Right renal cortex interstitium (tissue), 3 donors: ENCODE measurements around the gene ATP5F1E. TPM values are rescaled to one million over a fixed set of nuclear protein-coding genes. Genes with fewer than 3 reads are reported as not detected.
"Not testable (repeated sequence)": the region's sequence is repeated elsewhere in the genome, so short reads cannot be mapped to it uniquely, and the experiment has no call there.

Experiments used
- DNase-seq, 3 donors: peaks; one replicate each; pipeline ENCODE4 v3.0.0-alpha.2; 2013; ENCODE audit warnings: low read depth in 3 of 3, low spot score in 2 of 3
- polyA plus RNA-seq, 3 donors: library from polyadenylated mRNA; unstranded; fragments of 120-200 nt; gene quantifications; one replicate each; pipeline ENCODE4 v1.2.1, GENCODE V29; 2013; ENCODE audit not compliant: insufficient read length in 3 of 3

The ATP5F1E gene
- polyA plus RNA-seq, 3 donors: 202 to 222 (median 222) TPM

DNA sequence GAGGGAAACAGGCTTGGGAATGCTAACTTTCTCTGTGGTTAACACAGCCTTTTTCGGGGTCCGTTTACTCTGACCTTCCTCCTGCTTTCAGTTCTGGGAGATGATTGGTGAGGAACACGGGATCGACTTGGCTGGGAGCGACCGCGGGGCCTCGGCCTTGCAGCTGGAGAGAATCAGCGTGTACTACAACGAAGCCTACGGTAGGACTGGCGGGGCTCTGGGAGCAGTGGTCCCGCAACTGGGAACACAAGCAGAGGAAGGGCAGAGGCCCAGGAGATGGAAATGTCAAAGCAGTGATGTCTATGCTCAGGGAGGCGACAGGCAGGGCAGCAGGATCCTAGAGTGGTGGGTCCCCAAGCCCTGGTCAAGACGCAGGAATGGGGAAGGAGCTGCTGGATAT is 9.4 kb downstream of the ATP5F1E start:
- no peak for DNase-seq

GRCh38 chr20:59020938-59021551 is 11.1 kb downstream of the ATP5F1E start:
- no peak for DNase-seq

DNA sequence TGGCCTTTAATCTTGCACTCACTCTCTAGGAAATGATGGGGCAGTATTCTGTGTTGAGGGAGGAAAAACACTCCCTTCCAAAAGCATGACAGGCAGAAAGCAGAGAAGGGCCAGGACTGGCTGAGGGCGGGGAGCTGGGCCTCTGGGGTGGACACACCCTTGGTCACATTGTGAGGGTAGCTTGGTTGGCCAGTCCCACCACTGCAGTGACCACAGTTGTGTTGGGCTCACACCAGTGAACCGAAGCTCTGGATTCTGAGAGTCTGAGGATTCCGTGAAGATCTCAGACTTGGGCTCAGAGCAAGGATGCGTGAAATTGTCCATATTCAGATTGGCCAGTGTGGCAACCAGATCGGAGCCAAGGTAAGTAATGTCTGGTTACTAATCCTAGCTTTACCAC is 12.9 kb downstream of the ATP5F1E start, which contains the start of gene TUBB1:
Gene TUBB1, plus strand, starts transcription at position 213 of the 400 bp plus-strand sequence. Its CDS starts 94 bp downstream, at position 307.
- no peak for DNase-seq

DNA sequence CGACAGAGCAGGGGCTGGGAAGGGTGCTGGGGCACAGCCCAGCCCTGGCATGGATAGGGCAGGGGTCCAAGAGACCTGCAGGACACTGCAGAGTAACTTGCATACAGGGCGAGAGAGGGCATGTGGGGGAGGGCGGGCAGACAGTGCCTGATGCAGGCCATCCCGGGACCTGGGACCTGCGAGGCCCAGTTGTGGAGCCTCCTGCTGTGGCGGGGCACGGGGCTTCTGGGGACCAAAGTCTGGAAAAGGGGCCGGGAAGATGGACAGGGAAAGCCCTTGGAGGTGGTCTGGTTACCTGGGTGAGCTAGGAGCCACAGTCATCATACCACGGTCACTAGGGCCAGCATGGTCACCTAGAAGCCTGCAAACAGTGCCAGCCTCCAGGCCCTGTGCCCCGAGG is 13.3 kb downstream of the ATP5F1E start:
- DNase-seq: no peak

DNA sequence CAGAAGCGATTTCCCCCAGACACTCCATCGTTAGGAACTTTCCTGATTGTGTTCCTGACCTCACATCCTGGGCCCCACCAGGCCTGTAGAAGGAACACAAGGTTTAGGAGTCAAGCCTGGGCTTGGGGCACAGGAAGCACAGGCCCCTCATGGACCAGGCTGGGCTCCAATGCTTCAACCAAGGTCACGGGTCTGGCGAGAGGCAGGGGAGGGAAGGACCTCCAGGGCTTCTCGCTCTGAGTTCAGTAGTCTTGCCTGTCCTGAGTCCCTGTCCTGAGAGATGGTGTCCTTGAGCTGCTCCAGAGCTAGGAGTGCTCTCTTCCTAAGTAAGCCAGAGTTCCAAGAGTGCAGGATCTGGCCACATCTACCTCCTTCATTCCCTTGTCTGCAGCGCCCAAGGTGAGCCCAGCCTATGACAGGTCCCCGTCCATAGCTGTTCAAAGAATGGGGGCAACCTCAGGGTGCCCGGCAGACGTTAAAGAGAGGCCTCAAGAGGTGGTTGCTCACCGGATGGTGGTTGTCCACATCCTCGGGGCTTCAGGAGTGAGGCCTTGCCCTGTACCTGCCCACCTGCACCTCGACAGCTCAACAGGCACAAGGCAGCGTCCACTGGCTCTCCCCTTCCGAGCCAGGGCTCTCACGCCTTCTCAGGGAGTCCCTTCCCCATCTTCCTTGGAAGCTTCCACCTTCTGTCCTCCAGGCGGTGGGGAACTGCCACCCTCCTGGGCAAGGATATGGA is 14.5 kb downstream of the ATP5F1E start:
- no peak for DNase-seq

- DNase-seq: no peak
Measured at GRCh38 chr20:59016795-59017492, 15.2 kb downstream of the ATP5F1E start.

DNA sequence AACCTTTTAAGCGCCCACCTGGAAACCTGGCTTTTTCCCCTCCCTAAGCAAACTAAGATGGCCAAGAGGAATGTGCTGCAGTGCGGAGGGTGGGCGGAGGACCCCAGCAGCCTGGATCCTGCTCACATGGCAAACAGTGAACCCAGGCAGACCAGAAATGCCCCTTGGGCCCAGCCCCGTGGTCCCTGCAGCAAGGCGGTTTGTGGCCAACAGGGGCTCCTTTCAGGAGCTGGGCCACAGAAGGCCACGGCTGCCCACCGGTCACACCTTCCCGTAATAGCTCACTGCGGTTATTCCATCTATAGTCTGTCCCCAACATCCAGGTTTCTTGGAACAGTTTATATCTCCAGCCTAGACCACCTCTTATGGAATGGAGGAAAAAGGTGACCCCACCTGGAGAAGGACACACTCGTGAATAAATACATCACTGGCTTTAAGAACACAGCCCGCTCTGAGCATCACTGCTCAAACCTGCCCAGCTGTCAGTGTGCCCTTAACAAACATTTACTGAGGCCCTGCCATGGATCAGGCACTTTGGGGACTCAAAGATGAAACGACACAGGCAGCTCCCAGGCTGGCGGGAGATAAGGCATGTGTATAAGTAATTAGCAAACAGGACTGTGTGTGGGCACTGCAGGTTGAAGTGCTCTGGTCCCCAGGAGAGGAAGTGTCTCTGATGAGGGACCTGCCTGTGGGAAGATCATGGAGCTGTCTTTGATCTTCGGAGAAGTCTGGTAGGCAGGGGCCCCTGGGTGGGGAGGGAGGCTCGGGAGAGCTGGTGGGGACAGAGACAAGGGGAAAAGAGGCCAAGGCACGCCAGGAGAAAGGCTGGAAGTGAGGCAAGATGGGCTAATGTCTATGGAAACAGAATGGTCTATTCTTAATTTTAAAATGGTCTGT is 16.1 kb downstream of the ATP5F1E start:
- no peak for DNase-seq

DNA sequence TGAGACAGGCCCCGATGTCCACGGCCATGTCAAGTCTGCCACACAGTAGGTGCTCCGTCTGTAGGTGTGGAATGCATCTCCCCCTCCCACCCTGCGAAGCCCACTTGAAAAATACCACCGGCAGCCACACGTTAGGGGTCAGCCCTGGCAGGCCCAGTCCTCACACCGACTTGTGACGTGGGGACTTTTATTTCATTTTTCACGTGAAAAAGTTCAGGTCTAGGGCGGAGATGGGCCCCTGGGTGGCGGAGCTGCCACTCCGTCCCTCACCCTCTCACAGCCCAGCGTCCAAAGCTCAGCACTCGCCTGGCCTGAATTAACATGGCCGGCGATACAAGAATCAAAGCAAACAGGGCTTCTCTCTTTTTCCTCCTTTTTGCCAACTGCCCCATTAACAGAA is 16.7 kb downstream of the ATP5F1E start:
- DNase-seq: no peak

DNA sequence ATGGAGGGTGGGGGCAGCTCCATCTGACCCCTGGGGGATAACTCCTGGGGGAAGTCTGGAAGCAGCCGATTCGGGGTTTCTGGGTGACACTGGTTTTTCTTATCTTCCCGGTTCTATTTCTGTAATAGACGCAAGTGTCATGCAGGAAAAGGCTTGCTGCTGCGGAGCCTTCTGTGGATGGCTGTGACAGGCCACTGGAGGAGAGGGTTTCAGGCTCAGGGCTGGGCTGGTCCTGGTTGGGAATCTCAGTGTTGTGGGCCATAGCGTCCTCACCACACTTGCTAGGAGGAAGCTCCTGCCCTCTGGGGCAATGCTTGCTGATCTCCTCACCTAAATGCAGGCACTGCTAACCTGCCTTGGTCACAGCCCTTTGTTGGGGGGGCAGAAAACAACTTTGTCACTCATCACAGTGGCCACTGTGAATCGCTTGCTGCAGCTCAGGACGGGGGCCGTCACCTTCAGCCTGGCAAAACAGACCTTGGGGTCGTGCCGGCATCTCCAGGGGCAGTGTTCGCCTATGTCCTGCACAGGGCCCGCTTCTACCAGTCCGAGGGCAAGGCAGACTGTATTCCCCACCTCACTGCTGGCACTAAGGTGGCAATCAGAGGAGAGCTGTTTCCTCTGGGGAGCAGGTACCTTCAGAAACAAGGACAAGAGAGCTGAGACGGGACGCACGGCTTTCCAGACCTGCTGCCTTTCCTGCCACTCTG is 17.3 kb downstream of the ATP5F1E start:
- no peak for DNase-seq

DNA sequence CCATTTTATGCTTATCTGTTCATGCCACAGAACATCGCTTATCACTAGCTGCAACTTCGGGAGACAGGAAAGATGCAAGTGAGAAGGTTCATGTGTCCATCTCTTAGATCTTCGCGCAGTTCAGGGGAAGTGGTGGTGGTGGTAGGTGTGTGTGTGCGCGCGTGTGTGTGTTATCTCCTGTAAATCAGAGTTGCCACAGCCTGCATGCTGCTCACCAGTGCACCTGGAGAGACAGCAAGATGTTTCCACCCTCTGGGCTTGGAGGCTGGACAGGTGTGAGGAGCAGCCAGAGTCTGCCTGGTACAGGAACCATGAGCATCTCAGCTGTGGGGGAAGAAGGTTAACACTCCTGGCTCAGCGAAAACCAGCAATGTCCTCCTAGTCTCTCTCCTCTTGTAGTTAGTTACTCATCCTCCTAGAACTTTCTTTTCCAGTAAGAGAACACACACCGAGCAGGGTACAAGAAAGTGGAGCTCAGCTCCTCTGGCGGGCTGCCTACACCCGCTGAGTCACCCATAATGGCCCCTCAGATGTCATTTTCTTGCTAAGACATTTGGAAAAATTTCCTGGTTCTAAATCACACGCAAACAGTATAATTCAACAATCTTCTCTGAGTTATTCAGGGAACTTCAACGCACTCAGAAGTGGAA is 18.1 kb downstream of the ATP5F1E start:
- no peak for DNase-seq

DNA sequence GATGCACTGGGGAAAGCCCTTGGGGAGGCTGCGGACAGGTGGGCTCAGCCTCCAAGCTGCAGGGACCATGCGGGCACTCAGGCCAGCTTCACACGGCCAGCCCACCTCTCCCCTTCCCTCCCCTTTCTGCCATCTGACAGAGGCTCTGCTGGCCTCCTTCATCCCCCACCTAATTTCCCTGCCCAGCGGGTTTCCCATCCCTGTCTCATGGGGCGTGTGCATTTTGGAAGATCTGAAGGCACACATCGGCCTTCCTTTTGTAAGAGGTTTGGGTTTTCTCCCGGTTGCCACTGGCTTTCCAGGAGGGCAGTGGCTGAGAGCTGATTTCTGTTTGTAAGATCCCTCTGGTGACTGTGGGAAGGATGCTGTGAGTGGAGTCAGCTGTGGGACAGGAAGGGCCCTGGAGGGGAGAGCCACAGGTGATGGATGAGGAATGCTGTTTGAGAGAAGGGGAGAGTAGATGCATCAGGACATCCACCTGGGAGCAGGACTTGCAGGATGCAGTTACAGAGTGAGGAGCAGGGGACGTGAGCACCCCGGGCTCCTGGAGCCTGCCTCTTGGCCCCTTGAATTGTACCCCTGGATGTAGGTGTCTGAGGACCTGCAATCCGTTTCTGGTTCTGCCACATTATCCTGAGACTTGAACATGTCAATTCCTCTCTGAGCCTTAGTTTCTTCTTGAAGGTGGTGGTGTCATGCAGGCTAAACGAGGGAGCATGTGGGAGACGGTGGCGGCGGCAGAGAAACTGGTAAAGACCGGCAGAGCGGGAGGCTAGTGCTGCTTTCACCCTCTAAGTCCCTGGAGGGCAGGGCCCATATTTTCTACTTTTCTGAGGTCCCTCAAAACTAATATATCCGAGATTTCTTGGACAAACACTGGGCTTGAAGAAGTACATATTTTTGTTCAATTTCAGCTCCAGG is 18.8 kb downstream of the ATP5F1E start:
- no peak for DNase-seq

DNA sequence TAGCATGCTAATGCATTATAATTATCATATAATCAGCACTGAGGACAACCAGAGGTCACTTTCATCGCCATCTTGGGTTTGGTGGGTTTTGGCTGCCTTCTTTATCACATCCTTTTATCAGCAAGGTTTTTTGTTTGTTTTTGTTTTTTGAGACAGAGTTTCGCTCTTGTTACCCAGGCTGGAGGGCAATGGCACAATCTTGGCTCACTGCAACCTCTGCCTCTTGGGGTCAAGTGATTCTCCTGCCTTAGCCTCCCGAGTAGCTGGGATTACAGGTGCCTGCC is 20.3 kb downstream of the ATP5F1E start:
- not testable (repeated sequence) for DNase-seq

GRCh38 chr20:59010995-59011873 is 20.9 kb downstream of the ATP5F1E start:
- no peak for DNase-seq

DNA sequence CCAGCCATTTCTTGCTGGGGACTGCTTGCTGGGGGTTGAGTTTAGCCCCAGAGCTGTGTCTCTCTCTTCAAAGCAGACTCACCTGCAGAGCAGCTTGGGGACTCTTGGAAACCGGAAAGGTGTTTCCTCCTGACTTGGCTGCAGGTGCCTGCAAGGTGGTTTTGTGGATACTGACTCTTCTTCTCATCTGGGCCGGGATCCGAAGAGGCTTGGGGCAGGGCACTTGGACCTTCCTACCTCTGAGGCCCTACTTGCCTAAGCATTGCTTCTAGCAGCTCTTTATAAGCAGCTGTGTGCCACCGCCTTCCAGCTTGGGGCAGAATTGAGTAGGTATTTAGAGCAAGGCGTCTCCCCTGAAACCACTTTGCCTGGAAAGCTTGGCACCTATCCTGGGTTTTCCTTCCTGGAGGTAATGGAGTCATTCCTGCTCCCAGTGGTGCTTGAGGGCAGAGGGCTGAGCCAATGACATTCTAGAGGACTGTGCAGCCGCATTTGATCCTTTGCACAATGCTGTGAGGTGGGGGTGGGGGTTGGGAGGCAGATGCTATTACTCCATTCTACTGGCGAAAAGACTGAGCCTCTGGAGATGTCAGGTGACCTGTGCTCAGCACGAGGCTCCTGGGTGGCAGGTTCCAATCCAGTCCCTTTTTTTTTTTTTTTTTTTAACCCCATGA is 21.7 kb downstream of the ATP5F1E start:
- DNase-seq: no peak

- no peak for DNase-seq
Measured at GRCh38 chr20:59008715-59009336, 23.3 kb downstream of the ATP5F1E start.

DNA sequence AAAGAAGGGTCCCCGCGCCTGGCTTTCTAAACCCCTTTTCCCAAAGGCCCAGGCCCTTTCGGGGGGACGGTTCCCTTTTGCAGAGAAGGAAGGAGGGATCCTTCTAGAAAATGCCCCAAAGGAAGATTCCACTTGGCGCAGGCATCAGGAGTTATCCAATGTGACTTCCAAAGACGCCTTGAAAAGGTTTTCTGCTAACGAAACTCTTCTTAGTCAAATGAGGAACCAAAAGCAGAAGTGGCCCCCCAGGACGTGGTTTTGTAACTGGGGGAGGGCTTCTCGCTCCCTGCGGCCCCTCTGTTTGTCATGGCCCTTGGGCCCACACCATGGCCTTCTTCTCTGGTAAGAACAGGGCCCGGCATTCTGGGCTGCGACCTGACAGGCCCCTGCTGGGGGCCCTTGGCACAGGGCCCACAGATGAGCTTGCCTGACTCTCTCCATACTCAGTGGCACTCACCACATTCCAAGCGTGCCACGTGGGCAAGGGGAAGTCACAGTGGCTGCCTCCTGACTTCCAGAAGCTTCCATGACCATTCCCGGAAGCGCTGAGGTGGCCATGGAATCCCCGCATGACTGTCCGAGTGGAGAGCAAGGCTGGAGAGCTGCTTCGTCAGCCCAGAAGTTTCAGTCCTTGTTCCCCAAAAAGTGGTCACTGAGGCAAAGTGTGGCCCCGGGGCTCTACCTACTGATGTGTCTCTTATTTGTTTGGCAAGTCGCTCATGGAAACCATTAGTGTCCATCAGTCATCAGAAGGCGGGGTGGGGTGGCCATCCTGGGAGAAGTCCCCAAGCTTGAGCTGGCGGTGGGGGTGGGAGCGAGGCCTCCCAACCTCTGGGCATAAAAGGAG is 24.2 kb downstream of the ATP5F1E start:
- DNase-seq: no peak
